HL-60 (cell line): Measurements from ENCODE around the gene VPS35L.

Source experiments
- DNase-seq, 2 experiments: peaks; one replicate each; pipeline ENCODE4 v3.0.0-alpha.2; 2010 to 2020; ENCODE audit warnings: low read depth in 1 of 2, low spot score in 1 of 2
- H3K27ac ChIP-seq: fragments of 250-450 bp; sonication (Bioruptor Pico); replicated peaks from 2 replicates; pipeline ENCODE4 v1.5.1; 2020; ENCODE audit warnings: mild to moderate bottlenecking, moderate library complexity
- H3K27me3 ChIP-seq: fragments of 250-450 bp; sonication (Bioruptor Pico); 2 replicates; pipeline ENCODE4 v1.5.1; 2021; ENCODE audit warnings: mild to moderate bottlenecking, moderate library complexity; ENCODE audit not compliant: insufficient read depth, poor library complexity, severe bottlenecking
- H3K4me3 ChIP-seq: replicated peaks from 2 replicates; pipeline ENCODE4 v1.5.1; 2011; ENCODE audit warnings: mild to moderate bottlenecking, control low read depth, low read length; ENCODE audit not compliant: insufficient read depth
- CTCF ChIP-seq: IDR thresholded peaks from one replicate; pipeline ENCODE4 v1.5.1; 2011; ENCODE audit warnings: low read length, control low read depth, inconsistent platforms; ENCODE audit not compliant: insufficient read depth
- GABPA ChIP-seq: IDR thresholded peaks from 2 replicates; pipeline ENCODE4 v1.6.1; 2012; ENCODE audit warnings: low read depth
- POLR2AphosphoS5 ChIP-seq: IDR thresholded peaks from 2 replicates; pipeline ENCODE4 v1.6.1; 2012; ENCODE audit warnings: low read depth
- REST ChIP-seq: IDR thresholded peaks from 2 replicates; pipeline ENCODE4 v1.6.1; 2012; ENCODE audit warnings: low read depth; ENCODE audit not compliant: insufficient replicate concordance
- SPI1 ChIP-seq: IDR thresholded peaks from 2 replicates; pipeline ENCODE4 v1.6.1; 2012; ENCODE audit warnings: low read depth, mild to moderate bottlenecking, borderline replicate concordance

Gene VPS35L

GRCh38 chr16:19690196-19690595 is 134.7 kb downstream of the VPS35L start:
- no peaks in the 10 kb centered on the region for H3K27me3 ChIP-seq
- H3K4me3 ChIP-seq: no peak overlapping the region
- DNase-seq: peak in 1 of 2 experiments; percentile 48
- TF ChIP-seq GABPA: no peak
- TF ChIP-seq SPI1: no peak
- no peak for TF ChIP-seq REST
- TF ChIP-seq CTCF: no peak
- no peak for TF ChIP-seq POLR2AphosphoS5
- H3K27ac ChIP-seq: no peak overlapping the region

- Histone ChIP-seq H3K27ac (no peak overlapping the region; the same call in 1 of the 2 replicates), H3K27me3 (no peaks in the 10 kb centered on the region), H3K4me3 (no peak overlapping the region)
- DNase-seq: peak in 1 of 2 experiments; percentile 34
- no peak for TF ChIP-seq SPI1
- TF ChIP-seq REST: no peak
- TF ChIP-seq POLR2AphosphoS5: no peak
- TF ChIP-seq GABPA: no peak
- TF ChIP-seq CTCF: no peak
Measured at GRCh38 chr16:19691161-19691711, 135.7 kb downstream of the VPS35L start.

GRCh38 chr16:19694989-19695388 is 139.5 kb downstream of the VPS35L start:
- H3K27ac ChIP-seq: no peak overlapping the region

More at GRCh38 chr16:19694989-19695388, 139.5 kb downstream of the VPS35L start:
- no peak overlapping the region for H3K4me3 ChIP-seq
- TF ChIP-seq SPI1 (no peak), CTCF (no peak), POLR2AphosphoS5 (no peak), GABPA (no peak), REST (no peak)
- H3K27me3 ChIP-seq: no peaks in the 10 kb centered on the region
- DNase-seq: no peak
